Measurements from ENCODE around the gene EGLN2.

DNA sequence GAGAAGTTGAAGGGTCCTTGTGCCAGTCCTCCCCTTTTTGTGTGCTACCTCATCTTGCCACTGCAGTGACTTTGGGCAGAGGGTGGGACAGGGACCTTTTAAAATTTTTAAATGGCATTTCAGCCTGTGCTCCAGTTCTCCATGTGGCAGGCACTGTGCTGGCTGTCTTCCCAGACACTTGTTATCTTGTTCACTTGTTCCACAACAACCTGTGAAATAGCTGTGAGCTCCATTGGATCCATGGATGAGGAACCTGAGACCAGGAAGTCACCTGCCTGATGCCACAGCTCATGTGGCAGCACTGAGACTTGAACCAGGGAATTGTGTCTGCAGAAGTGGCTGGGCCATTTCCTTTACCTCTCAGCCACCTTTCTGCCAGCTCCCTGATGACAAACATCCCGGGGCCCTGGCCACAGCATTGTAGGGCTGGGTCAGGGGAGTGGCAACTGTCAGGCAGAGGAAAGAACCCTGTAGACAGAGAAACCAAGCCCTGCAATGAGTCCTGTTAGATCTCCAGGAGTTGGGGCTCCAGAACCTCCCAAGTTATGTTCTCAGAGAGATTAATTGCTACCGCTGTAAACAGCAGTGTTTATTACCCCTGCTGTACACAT lies 6.4 kb downstream of the EGLN2 start:
- TF ChIP-seq, protein P1, sequence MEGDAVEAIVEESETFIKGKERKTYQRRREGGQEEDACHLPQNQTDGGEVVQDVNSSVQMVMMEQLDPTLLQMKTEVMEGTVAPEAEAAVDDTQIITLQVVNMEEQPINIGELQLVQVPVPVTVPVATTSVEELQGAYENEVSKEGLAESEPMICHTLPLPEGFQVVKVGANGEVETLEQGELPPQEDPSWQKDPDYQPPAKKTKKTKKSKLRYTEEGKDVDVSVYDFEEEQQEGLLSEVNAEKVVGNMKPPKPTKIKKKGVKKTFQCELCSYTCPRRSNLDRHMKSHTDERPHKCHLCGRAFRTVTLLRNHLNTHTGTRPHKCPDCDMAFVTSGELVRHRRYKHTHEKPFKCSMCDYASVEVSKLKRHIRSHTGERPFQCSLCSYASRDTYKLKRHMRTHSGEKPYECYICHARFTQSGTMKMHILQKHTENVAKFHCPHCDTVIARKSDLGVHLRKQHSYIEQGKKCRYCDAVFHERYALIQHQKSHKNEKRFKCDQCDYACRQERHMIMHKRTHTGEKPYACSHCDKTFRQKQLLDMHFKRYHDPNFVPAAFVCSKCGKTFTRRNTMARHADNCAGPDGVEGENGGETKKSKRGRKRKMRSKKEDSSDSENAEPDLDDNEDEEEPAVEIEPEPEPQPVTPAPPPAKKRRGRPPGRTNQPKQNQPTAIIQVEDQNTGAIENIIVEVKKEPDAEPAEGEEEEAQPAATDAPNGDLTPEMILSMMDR (conservative IDR thresholded peaks at IDR 0.05; ENCODE audit: low read depth, low read length) = no peak
- TF ChIP-seq POLR2A (IDR thresholded peaks at IDR 0.05; ENCODE audit: low read depth, low read length) = no peak
- TF ChIP-seq, protein P2, sequence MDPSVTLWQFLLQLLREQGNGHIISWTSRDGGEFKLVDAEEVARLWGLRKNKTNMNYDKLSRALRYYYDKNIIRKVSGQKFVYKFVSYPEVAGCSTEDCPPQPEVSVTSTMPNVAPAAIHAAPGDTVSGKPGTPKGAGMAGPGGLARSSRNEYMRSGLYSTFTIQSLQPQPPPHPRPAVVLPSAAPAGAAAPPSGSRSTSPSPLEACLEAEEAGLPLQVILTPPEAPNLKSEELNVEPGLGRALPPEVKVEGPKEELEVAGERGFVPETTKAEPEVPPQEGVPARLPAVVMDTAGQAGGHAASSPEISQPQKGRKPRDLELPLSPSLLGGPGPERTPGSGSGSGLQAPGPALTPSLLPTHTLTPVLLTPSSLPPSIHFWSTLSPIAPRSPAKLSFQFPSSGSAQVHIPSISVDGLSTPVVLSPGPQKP (IDR thresholded peaks at IDR 0.05; ENCODE audit: borderline replicate concordance, low read depth, low read length) = no peak
